ENCODE measurements around the gene HMCN1. TPM values are rescaled to one million over a fixed set of nuclear protein-coding genes. Genes with fewer than 3 reads are reported as not detected.

The HMCN1 gene
- total RNA-seq, 1 donor from 2014 or later = 3.4 TPM

GRCh38 chr1:186091222-186091720 is 357.1 kb downstream of the HMCN1 start:
- TF ChIP-seq CTCF (IDR thresholded peaks at IDR 0.05; ENCODE audit: unreplicated experiment) = no peak
- Mint-ChIP-seq H3K27me3 (no peaks in the 10 kb centered on the region), H3K36me3 (ENCODE audit: insufficient read depth) (no peaks in the 10 kb centered on the region), H3K9me3 (ENCODE audit: low read depth) (no peaks in the 10 kb centered on the region), H3K4me3 (ENCODE audit: low read depth) (no peak overlapping the region), H3K4me1 (ENCODE audit: low read depth) (no peaks in the 10 kb centered on the region), H3K27ac (no peak overlapping the region)
- DNase-seq (ENCODE audit: low spot score, unreplicated experiment) = no peak

GRCh38 chr1:186093437-186093836 is 359.2 kb downstream of the HMCN1 start:
- no peaks in the 10 kb centered on the region for H3K9me3 Mint-ChIP-seq (ENCODE audit: low read depth)
- no peak for TF ChIP-seq CTCF (IDR thresholded peaks at IDR 0.05; ENCODE audit: unreplicated experiment)
- no peak overlapping the region for H3K27ac Mint-ChIP-seq
- H3K36me3 Mint-ChIP-seq (ENCODE audit: insufficient read depth) = no peaks in the 10 kb centered on the region
- no peaks in the 10 kb centered on the region for H3K4me1 Mint-ChIP-seq (ENCODE audit: low read depth)
- H3K4me3 Mint-ChIP-seq (ENCODE audit: low read depth) = no peak overlapping the region
- no peak for DNase-seq (ENCODE audit: low spot score, unreplicated experiment)
- no peaks in the 10 kb centered on the region for H3K27me3 Mint-ChIP-seq

- Mint-ChIP-seq H3K27ac (no peak overlapping the region), H3K36me3 (ENCODE audit: insufficient read depth) (no peaks in the 10 kb centered on the region), H3K4me1 (ENCODE audit: low read depth) (no peaks in the 10 kb centered on the region), H3K9me3 (ENCODE audit: low read depth) (no peaks in the 10 kb centered on the region), H3K27me3 (no peaks in the 10 kb centered on the region), H3K4me3 (ENCODE audit: low read depth) (no peak overlapping the region)
- no peak for DNase-seq (ENCODE audit: low spot score, unreplicated experiment)
- no peak for TF ChIP-seq CTCF (IDR thresholded peaks at IDR 0.05; ENCODE audit: unreplicated experiment)
These were observed 360.0 kb downstream of the HMCN1 start for GRCh38 chr1:186094172-186094571.

- H3K36me3 Mint-ChIP-seq (ENCODE audit: insufficient read depth) = no peaks in the 10 kb centered on the region
- no peak for TF ChIP-seq CTCF (IDR thresholded peaks at IDR 0.05; ENCODE audit: unreplicated experiment)
- no peak for DNase-seq (ENCODE audit: low spot score, unreplicated experiment)
- H3K9me3 Mint-ChIP-seq (ENCODE audit: low read depth) = no peaks in the 10 kb centered on the region
- no peak overlapping the region for H3K4me3 Mint-ChIP-seq (ENCODE audit: low read depth)
- no peak overlapping the region for H3K27ac Mint-ChIP-seq
- no peaks in the 10 kb centered on the region for H3K27me3 Mint-ChIP-seq
- no peaks in the 10 kb centered on the region for H3K4me1 Mint-ChIP-seq (ENCODE audit: low read depth)
These were observed 365.3 kb downstream of the HMCN1 start for GRCh38 chr1:186099336-186100104.

GRCh38 chr1:186102107-186102506 is 367.9 kb downstream of the HMCN1 start:
- Mint-ChIP-seq H3K4me3 (ENCODE audit: low read depth) (no peak overlapping the region), H3K27ac (no peak overlapping the region), H3K4me1 (ENCODE audit: low read depth) (no peaks in the 10 kb centered on the region), H3K27me3 (no peaks in the 10 kb centered on the region), H3K36me3 (ENCODE audit: insufficient read depth) (no peaks in the 10 kb centered on the region), H3K9me3 (ENCODE audit: low read depth) (no peaks in the 10 kb centered on the region)
- no peak for TF ChIP-seq CTCF (IDR thresholded peaks at IDR 0.05; ENCODE audit: unreplicated experiment)
- DNase-seq (ENCODE audit: low spot score, unreplicated experiment) = no peak

Data from progenitor cell of endocrine pancreas (in vitro differentiated cells).